ENCODE results near the gene SUB1.

SUB1 gene

GRCh38 chr5:32559411-32559810 lies 25.9 kb upstream of the SUB1 start:
- no peak overlapping the region for H3K4me3 ChIP-seq (ENCODE audit: low read depth, low read length)
- TF ChIP-seq, protein P1, sequence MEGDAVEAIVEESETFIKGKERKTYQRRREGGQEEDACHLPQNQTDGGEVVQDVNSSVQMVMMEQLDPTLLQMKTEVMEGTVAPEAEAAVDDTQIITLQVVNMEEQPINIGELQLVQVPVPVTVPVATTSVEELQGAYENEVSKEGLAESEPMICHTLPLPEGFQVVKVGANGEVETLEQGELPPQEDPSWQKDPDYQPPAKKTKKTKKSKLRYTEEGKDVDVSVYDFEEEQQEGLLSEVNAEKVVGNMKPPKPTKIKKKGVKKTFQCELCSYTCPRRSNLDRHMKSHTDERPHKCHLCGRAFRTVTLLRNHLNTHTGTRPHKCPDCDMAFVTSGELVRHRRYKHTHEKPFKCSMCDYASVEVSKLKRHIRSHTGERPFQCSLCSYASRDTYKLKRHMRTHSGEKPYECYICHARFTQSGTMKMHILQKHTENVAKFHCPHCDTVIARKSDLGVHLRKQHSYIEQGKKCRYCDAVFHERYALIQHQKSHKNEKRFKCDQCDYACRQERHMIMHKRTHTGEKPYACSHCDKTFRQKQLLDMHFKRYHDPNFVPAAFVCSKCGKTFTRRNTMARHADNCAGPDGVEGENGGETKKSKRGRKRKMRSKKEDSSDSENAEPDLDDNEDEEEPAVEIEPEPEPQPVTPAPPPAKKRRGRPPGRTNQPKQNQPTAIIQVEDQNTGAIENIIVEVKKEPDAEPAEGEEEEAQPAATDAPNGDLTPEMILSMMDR (IDR thresholded peaks at IDR 0.05; ENCODE audit: low read depth, low read length, missing control alignments), result no peak
- in situ Hi-C loops (cut with HindIII; ENCODE audit: low sequenced_read_pairs), result no loop called here
- DNase-seq (ENCODE audit: low read depth), result no peak

DNA sequence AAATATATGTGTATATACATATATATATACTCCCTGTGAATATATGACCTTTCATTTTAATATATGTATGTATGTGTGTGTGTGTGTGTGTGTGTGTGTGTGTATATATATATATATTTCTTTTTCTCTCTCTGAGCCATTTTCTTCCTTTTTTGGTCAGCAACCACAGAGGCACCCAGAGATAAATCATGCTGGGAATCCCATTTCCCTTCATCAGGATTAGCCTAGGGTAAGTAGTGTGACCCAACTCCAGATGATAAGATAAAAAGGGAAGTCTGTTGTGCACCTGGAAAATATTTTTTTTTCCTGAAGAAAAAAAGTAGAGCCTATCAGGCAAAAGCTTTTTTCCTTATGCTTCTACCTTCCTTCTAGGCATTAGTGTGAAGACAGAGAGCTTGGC lies 25.4 kb upstream of the SUB1 start:
- TF ChIP-seq, protein P1 (IDR thresholded peaks at IDR 0.05; ENCODE audit: low read depth, low read length, missing control alignments), result no peak
- DNase-seq (ENCODE audit: low read depth), result no peak
- H3K4me3 ChIP-seq (ENCODE audit: low read depth, low read length), result no peak overlapping the region
- in situ Hi-C loops (cut with HindIII; ENCODE audit: low sequenced_read_pairs), result no loop called here

- in situ Hi-C loops (cut with HindIII; ENCODE audit: low sequenced_read_pairs), result no loop called here
- TF ChIP-seq, protein P1 (IDR thresholded peaks at IDR 0.05; ENCODE audit: low read depth, low read length, missing control alignments), result no peak
- no peak for DNase-seq (ENCODE audit: low read depth)
- no peak overlapping the region for H3K4me3 ChIP-seq (ENCODE audit: low read depth, low read length)
Observed at GRCh38 chr5:32562056-32562455, 23.3 kb upstream of the SUB1 start.

DNA sequence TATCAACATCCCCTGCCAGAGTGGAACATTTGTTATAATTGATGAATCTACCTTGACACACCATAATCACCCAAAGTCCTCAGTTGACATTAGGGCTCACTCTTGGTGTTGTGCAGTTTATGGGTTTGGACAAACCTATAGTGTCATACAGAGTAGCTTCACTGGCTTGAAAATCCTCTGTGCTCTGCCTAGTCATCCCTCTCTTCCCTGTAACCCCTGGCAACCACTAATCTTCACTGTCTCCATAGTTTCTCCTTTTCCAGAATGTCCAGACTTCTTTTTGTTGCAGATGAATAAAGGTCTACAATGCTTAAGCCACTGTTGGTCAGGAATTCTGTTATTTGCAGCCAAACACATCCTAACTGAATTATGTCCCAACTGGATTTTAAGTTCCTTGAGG lies 22.5 kb upstream of the SUB1 start:
- DNase-seq (ENCODE audit: low read depth), result no peak
- in situ Hi-C loops (cut with HindIII; ENCODE audit: low sequenced_read_pairs), result no loop called here
- no peak overlapping the region for H3K4me3 ChIP-seq (ENCODE audit: low read depth, low read length)
- TF ChIP-seq, protein P1 (IDR thresholded peaks at IDR 0.05; ENCODE audit: low read depth, low read length, missing control alignments), result no peak

DNA sequence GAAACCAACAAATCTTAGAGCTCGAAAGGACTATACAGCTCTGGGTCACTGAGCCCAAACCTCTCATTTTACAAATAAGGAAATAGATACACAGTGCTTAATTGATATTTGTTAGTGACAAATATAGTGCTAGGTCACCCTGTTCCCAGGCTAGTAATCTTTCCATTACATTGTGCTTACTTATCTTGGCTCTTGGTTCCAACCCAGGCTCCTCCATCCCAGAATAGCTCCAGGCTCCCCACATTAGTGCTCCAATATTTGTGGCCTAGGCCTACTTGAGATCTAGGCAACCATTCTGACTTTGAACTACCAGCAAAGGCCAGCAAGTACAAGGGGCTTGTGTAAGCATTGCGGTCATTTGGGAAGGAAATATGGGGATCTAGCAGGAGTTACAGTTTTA lies 21.7 kb upstream of the SUB1 start:
- in situ Hi-C loops (cut with HindIII; ENCODE audit: low sequenced_read_pairs), result no loop called here
- no peak for DNase-seq (ENCODE audit: low read depth)
- TF ChIP-seq, protein P1 (IDR thresholded peaks at IDR 0.05; ENCODE audit: low read depth, low read length, missing control alignments), result no peak
- no peak overlapping the region for H3K4me3 ChIP-seq (ENCODE audit: low read depth, low read length)

- DNase-seq (ENCODE audit: low read depth), result no peak
- in situ Hi-C loops (cut with HindIII; ENCODE audit: low sequenced_read_pairs), result no loop called here
- H3K4me3 ChIP-seq (ENCODE audit: low read depth, low read length), result no peak overlapping the region
- TF ChIP-seq, protein P1 (IDR thresholded peaks at IDR 0.05; ENCODE audit: low read depth, low read length, missing control alignments), result no peak
Observed at GRCh38 chr5:32565145-32565544, 20.2 kb upstream of the SUB1 start.
